WERI-Rb-1 (cell line): ENCODE measurements around the gene CDC42SE1.
A peak's percentile ranks its signal among the peaks of the same experiment; 100 is the strongest.

ENCODE experiments used
- DNase-seq: peaks from one replicate; pipeline ENCODE4 v3.0.0-alpha.2; 2020
- H3K27ac ChIP-seq: fragments of 250-450 bp; sonication (Bioruptor Pico); 2 replicates; pipeline ENCODE4 v1.5.1; 2020; ENCODE audit warnings: mild to moderate bottlenecking, moderate library complexity
- H3K27me3 ChIP-seq: fragments of 250-450 bp; sonication (Bioruptor Pico); 2 replicates; pipeline ENCODE4 v1.5.1; 2021; ENCODE audit warnings: mild to moderate bottlenecking, low read depth, moderate library complexity; ENCODE audit not compliant: insufficient read depth, severe bottlenecking
- H3K36me3 ChIP-seq: fragments of 250-450 bp; sonication (Bioruptor Pico); 2 replicates; pipeline ENCODE4 v1.5.1; 2020; ENCODE audit warnings: mild to moderate bottlenecking, moderate library complexity
- H3K4me3 ChIP-seq: 2 replicates; pipeline ENCODE4 v1.5.1; 2011; ENCODE audit warnings: low read depth, mild to moderate bottlenecking, control low read depth, low read length
- H3K9me3 ChIP-seq: fragments of 250-450 bp; sonication (Bioruptor Pico); 2 replicates; pipeline ENCODE4 v1.5.1; 2021; ENCODE audit warnings: mild to moderate bottlenecking, moderate library complexity; ENCODE audit not compliant: severe bottlenecking
- TF ChIP-seq, protein P1 (sequence below): IDR thresholded peaks from 2 replicates; pipeline ENCODE4 v1.5.1; 2011; ENCODE audit warnings: low read depth, mild to moderate bottlenecking, control low read depth, inconsistent platforms, low read length

CDC42SE1 gene

DNA sequence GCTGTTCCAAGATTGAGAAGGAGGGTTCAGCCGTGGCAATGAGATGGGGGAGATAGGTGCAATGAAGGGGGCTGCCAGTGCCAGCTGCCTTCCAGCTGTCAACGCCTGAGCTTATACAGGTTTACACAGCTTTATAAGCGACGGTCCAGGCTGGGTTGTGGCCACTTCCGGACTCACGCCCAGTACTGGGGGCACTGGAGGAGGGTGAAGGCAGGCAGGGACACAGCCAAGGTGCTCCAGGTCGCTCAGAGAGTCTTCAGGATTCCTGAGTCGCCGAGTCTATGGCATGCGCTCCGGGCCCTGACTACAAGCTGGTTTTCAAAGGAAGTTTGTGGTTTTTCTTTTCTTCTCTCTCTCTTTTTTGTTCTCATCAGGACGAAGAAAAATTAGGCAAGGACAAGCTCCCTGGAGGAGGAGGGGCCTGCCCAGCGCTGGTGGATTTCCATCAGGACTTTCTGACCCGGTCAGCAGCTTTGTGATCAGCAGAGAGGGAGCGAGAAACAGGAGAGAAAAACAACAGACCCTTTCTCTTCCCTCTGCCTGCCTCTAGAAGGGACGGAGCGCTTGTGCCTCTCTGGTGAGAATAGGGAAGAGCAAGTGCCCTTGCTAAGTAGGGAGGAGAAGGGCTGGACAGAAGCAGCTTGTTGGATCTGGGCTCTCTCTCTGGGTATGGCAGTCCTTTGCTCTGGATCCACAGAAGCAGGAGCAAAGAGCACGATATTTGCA lies 52.9 kb downstream of the CDC42SE1 start, which contains the start of gene MINDY1:
Gene MINDY1 (minus strand): TSS at position 576 of the 726 bp plus-strand sequence. CDS start 4,285 bp downstream, outside the sequence.
- peak within 1 kb of the TSS; percentile 70 for H3K4me3 ChIP-seq
- no peaks in the 10 kb centered on the region for H3K9me3 ChIP-seq
- peak within 1 kb of the TSS; percentile 71 for H3K27ac ChIP-seq
- TF ChIP-seq, protein P1, sequence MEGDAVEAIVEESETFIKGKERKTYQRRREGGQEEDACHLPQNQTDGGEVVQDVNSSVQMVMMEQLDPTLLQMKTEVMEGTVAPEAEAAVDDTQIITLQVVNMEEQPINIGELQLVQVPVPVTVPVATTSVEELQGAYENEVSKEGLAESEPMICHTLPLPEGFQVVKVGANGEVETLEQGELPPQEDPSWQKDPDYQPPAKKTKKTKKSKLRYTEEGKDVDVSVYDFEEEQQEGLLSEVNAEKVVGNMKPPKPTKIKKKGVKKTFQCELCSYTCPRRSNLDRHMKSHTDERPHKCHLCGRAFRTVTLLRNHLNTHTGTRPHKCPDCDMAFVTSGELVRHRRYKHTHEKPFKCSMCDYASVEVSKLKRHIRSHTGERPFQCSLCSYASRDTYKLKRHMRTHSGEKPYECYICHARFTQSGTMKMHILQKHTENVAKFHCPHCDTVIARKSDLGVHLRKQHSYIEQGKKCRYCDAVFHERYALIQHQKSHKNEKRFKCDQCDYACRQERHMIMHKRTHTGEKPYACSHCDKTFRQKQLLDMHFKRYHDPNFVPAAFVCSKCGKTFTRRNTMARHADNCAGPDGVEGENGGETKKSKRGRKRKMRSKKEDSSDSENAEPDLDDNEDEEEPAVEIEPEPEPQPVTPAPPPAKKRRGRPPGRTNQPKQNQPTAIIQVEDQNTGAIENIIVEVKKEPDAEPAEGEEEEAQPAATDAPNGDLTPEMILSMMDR, result peak; percentile 95
- peak; percentile 95 for DNase-seq
- H3K27me3 ChIP-seq, result no peaks in the 10 kb centered on the region
- peaks cover 20% of the 10 kb centered on the region for H3K36me3 ChIP-seq

DNA sequence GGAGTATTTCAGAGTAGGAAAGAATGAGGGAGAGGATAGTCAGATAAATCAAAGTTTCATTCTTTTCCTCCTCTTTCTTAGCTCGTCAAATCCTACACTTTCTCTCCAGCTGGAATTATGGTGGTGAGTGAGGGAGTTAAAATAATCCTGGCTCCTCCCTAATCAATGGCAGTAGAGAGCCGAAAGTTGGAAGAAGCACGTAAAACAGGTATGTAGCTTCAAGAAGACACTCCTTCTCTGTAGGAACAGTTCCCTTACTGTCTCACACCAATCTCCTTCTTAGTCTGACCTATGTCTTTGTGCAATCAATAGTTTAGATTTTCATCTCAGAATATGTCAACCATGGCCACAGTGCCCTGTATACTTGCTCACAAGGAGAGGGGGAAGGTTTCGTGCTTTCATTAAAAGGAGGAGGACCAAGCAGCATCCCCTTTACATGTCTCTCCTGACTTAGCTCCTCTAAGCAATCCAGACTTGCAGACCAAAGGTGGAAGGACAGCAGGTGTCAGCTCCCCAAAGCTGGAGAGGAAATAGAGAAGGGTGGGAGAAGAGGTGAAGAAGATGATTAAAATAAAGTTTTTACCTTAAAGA lies 53.6 kb downstream of the CDC42SE1 start:
- Histone ChIP-seq H3K9me3 (no peaks in the 10 kb centered on the region), H3K4me3 (peak overlapping the region; percentile 70), H3K27ac (peak overlapping the region; percentile 71), H3K36me3 (peaks cover 18% of the 10 kb centered on the region), H3K27me3 (no peaks in the 10 kb centered on the region)
- no peak for DNase-seq
- TF ChIP-seq, protein P1, result no peak

DNA sequence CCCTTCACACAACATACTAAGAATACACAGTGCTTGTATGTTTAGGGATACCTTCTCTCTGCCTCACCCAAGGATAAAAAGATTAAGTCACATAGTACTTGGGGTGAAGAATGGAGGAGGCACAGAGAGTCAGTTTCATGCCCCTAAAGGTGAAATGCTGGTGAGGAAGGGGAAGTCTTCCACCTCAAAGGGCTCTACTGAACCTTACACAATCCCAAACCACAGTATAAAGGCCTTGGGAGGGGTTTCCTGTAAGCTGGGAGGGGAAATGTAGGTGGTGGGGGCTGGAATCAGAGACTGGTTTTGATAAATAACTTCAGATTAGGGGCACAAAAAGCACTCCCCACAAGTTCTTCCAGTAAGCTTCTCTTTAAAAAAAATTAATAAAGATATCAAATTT lies 56.2 kb downstream of the CDC42SE1 start:
- Histone ChIP-seq H3K9me3 (no peaks in the 10 kb centered on the region), H3K27me3 (no peaks in the 10 kb centered on the region), H3K27ac (no peak overlapping the region), H3K4me3 (no peak overlapping the region), H3K36me3 (peaks cover 28% of the 10 kb centered on the region)
- TF ChIP-seq, protein P1, result no peak
- DNase-seq, result no peak

DNA sequence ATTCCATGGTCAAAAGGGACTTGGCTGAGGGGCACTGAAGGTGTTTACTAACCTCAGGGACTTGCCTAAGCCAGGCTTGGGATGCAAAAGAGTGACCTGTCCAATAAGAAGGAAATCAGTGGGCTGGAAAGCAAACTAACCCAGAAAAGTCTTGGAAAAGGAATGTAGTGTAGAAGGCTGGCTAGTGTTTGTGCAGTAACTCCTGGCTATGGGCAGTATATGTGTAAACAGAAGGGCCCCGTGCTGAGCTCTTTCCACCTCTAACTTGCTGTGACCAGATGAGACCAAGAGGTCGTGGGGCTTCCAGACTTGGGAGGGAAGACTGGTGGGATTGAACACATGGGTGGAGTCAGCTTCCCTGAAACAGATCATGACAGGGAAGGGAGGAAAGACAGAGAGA lies 56.8 kb downstream of the CDC42SE1 start:
- no peaks in the 10 kb centered on the region for H3K27me3 ChIP-seq
- TF ChIP-seq, protein P1, result no peak
- H3K9me3 ChIP-seq, result no peaks in the 10 kb centered on the region
- H3K27ac ChIP-seq, result no peak overlapping the region
- DNase-seq, result no peak
- H3K36me3 ChIP-seq, result peaks cover 32% of the 10 kb centered on the region
- no peak overlapping the region for H3K4me3 ChIP-seq

DNA sequence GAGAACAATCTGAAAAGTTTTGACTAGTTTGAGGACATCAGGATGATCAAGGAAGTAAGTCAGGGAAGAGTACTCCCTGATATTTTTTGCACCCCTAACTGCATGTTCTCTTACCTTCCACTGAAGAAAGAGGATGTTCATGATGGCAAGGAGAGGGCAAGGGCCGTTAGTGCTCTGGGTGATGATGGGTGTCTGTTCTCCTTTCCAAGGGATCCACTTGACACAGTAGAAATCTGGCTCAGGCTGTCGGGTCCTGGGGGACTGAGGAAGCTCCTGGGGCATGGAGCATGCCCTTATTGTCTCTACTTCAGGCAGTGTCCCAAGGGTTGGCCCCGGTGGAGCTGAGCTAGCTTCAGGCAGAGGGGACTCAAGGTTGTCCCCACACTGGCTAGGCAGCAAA lies 57.4 kb downstream of the CDC42SE1 start:
- H3K4me3 ChIP-seq, result no peak overlapping the region
- no peaks in the 10 kb centered on the region for H3K9me3 ChIP-seq
- TF ChIP-seq, protein P1, result no peak
- no peaks in the 10 kb centered on the region for H3K27me3 ChIP-seq
- H3K36me3 ChIP-seq, result peaks cover 38% of the 10 kb centered on the region
- H3K27ac ChIP-seq, result no peak overlapping the region
- DNase-seq, result no peak

DNA sequence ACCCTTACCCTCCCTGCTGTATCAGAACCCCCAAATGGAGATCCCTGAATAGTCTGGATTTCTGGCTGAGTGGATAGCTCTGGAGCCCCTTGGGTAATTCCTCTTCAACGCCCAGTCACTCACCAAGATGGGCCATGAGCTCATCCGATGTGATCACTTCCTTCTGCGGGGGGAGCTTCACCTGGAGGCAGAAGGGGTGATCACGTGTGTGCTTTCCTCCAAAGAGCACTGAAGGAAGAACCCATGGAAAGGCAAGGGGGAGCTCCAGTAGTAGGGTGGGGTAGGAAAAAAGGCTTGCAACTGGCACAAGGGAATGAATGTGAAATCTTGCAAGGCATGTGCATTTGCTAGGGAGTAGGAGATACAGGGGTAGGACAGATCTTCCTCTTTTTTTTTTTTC lies 57.8 kb downstream of the CDC42SE1 start:
- Histone ChIP-seq H3K36me3 (peaks cover 42% of the 10 kb centered on the region), H3K27me3 (no peaks in the 10 kb centered on the region), H3K4me3 (no peak overlapping the region), H3K9me3 (no peaks in the 10 kb centered on the region), H3K27ac (no peak overlapping the region)
- DNase-seq, result no peak
- TF ChIP-seq, protein P1, result no peak
